ENCODE results near the gene AIFM2. TPM values are rescaled to one million over a fixed set of nuclear protein-coding genes. Genes with fewer than 3 reads are reported as not detected.

AIFM2 gene
- total and polyA plus RNA-seq, 10 of the 15 experiments (the other 5 are each of a cell fraction or from before 2014, with no cell fraction given): 4.5 to 30.8 (median 15.6) TPM

- no peak for TF ChIP-seq PBX3 (IDR thresholded peaks at IDR 0.05; ENCODE audit: insufficient replicate concordance, low read depth, low read length)
- TF ChIP-seq TCF3 (IDR thresholded peaks at IDR 0.05; ENCODE audit: borderline replicate concordance, insufficient read depth, low read depth, low read length): no peak
- TF ChIP-seq IKZF2 (IDR thresholded peaks at IDR 0.05): no peak
- no peak for TF ChIP-seq STAT3 (IDR thresholded peaks at IDR 0.05; ENCODE audit: low read depth, low read length)
- no peak for TF ChIP-seq PAX5 (IDR thresholded peaks at IDR 0.05; ENCODE audit: borderline replicate concordance, low read depth, low read length)
- no peak for TF ChIP-seq ZNF274 (IDR thresholded peaks at IDR 0.05; ENCODE audit: insufficient read depth, insufficient read length)
- TF ChIP-seq RFX5 (IDR thresholded peaks at IDR 0.05; ENCODE audit: low read depth, low read length): no peak
- TF ChIP-seq RELA (IDR thresholded peaks at IDR 0.05; ENCODE audit: borderline replicate concordance, partially characterized antibody): no peak
- no peak for TF ChIP-seq POLR2AphosphoS5 (IDR thresholded peaks at IDR 0.05; ENCODE audit: low read length)
- no peak for TF ChIP-seq FOXK2 (IDR thresholded peaks at IDR 0.05)
- TF ChIP-seq MXI1 (IDR thresholded peaks at IDR 0.05; ENCODE audit: low read depth, low read length): no peak
These were observed 11.9 kb upstream of the AIFM2 start (continued) for GRCh38 chr10:70144372-70145110.

GRCh38 chr10:70142555-70142954, 9.9 kb upstream of the AIFM2 start:
- ATAC-seq: no peak
- Histone ChIP-seq H3K36me3 (ENCODE audit: control insufficient read depth in 2 of 2, insufficient read depth in 2 of 2, low read length in 1 of 2) (peaks cover 0 to 2% of the 10 kb centered on the region in 2 experiments; a peak in 2 of 4 replicates), H3K4me1 (ENCODE audit: control insufficient read depth, insufficient read depth, low read length) (peaks cover 3% of the 10 kb centered on the region; the same call in 1 of the 2 replicates), H3K4me2 (ENCODE audit: control insufficient read depth, insufficient read depth) (no peak overlapping the region), H3K27ac (ENCODE audit: control insufficient read depth, insufficient read depth) (no peak overlapping the region), H2AFZ (ENCODE audit: control insufficient read depth, low read depth, low read length) (no peak overlapping the region), H3K9me3 (replicated peaks; ENCODE audit: control insufficient read depth, insufficient read depth, low read length) (no peaks in the 10 kb centered on the region), H4K20me1 (ENCODE audit: control insufficient read depth, insufficient read depth) (no peaks in the 10 kb centered on the region; the same call in none of the 2 replicates), H3K9ac (ENCODE audit: control insufficient read depth, insufficient read depth, low read length) (no peak overlapping the region), H3K79me2 (ENCODE audit: control insufficient read depth, insufficient read depth, low read length) (peaks cover 23% of the 10 kb centered on the region), H3K27me3 (replicated peaks in 1 of 2; ENCODE audit: control insufficient read depth in 2 of 2, insufficient read depth in 2 of 2, low read length in 1 of 2) (no peaks in the 10 kb centered on the region), H3K4me3 (no peak overlapping the region)
- SMC1A ChIA-PET (ENCODE audit: uncharacterized antibody, unreplicated experiment): no interaction called here
- WGBS (ENCODE audit: insufficient coverage, insufficient replicate concordance, low lambda C conversion rate, missing lambda C conversion rate): 85% methylated on average over 9 of the region's 10 CpGs
- in situ Hi-C loops (cut with MboI) (no loop called here), intact Hi-C loops (cut with micrococcal nuclease; ENCODE audit: unreplicated experiment) (no loop called here)
- POLR2A ChIA-PET: no interaction called here
- RAD21 ChIA-PET (ENCODE audit: unreplicated experiment): no interaction called here
- TF ChIP-seq ZSCAN29 (IDR thresholded peaks at IDR 0.05): no peak
- no peak for TF ChIP-seq SUZ12 (IDR thresholded peaks at IDR 0.05; ENCODE audit: unreplicated experiment)
- no peak for TF ChIP-seq SPI1 (IDR thresholded peaks at IDR 0.05; ENCODE audit: borderline replicate concordance, insufficient read depth, low read depth, low read length)
- CTCF ChIA-PET: interaction anchor here (0.7 to 5.3 kb wide), 2 partner anchors 9 to 35 kb away, joined by 3 to 23 read pairs; no protein-coding TSS in a partner anchor
- FAIRE-seq: no peak
- no TSS peak for BruUV-seq (replicated peaks)
- DNase-seq (ENCODE audit: low read depth, low spot score): no peak

Data from GM12878 (cell line).